Upper lobe of left lung (tissue), 6 donors: ENCODE measurements around the gene EPHB4. TPM values are rescaled to one million over a fixed set of nuclear protein-coding genes. Genes with fewer than 3 reads are reported as not detected.
A peak's percentile ranks its signal among the peaks of the same experiment; 100 is the strongest.

Experiments
- ATAC-seq, 2 donors: fragments of 200-7000 bp; cut with Tn5 transposase; one replicate each; pipeline ENCODE4 v1.9.1; 2022; ENCODE audit warnings: mild to moderate bottlenecking in 2 of 2, moderate library complexity in 2 of 2; ENCODE audit not compliant: low FRiP score in 2 of 2
- DNase-seq, 2 donors: peaks; one replicate each; pipeline ENCODE4 v3.0.0-alpha.2; 2019 to 2020
- H3K27ac ChIP-seq, 4 donors: fragments of 200-600 bp; sonication (generic); one replicate each; pipeline ENCODE4 v1.5.1; 2016 to 2019
- H3K27me3 ChIP-seq, 4 donors: fragments of 200-600 bp; sonication (generic); one replicate each; pipeline ENCODE4 v1.5.1; 2017 to 2019
- H3K36me3 ChIP-seq, 4 donors: fragments of 200-600 bp; sonication (generic); one replicate each; pipeline ENCODE4 v1.5.1; 2016 to 2019
- H3K4me1 ChIP-seq, 4 donors: fragments of 200-600 bp; sonication (generic); one replicate each; pipeline ENCODE4 v1.5.1; 2018 to 2019
- H3K4me3 ChIP-seq, 4 donors: fragments of 200-600 bp; sonication (generic); one replicate each; pipeline ENCODE4 v1.5.1; 2017 to 2019; ENCODE audit warnings: mild to moderate bottlenecking in 2 of 4, moderate library complexity in 1 of 4
- H3K9me3 ChIP-seq, 4 donors: fragments of 200-600 bp; sonication (generic); one replicate each; pipeline ENCODE4 v1.5.1; 2018 to 2019
- EP300 ChIP-seq, 4 donors: sonication (generic); formaldehyde crosslinking; IDR thresholded peaks; one replicate each; pipeline ENCODE4 v1.5.1; 2017; ENCODE audit warnings: antibody characterized with exemption in 4 of 4, control low read depth in 2 of 4
- POLR2A ChIP-seq, 4 donors: fragments of 450-650 bp; IDR thresholded peaks; one replicate each; pipeline ENCODE4 v1.5.1; 2016 to 2017; ENCODE audit warnings: antibody characterized with exemption in 4 of 4, mild to moderate bottlenecking in 2 of 4
- POLR2AphosphoS5 ChIP-seq, 2 donors: sonication (generic); formaldehyde crosslinking; IDR thresholded peaks; one replicate each; pipeline ENCODE4 v1.5.1; 2017; ENCODE audit warnings: antibody characterized with exemption in 2 of 2
- WGBS, 2 donors: methylation state at CpG; one replicate each; pipeline ENCODE4 v1.1.5; 2017 to 2018; 5-methylcytosine and 5-hydroxymethylcytosine counted together
- total RNA-seq, 6 donors: library from RNA; depleted of rRNA in 4 of 6; stranded (reverse); fragments of >200 nt in 4 of 6; gene quantifications; one replicate each; pipeline versions ENCODE4 v1.1.0 to v1.2.1, GENCODE V29; 2016 to 2021
- TF ChIP-seq, protein P1 (sequence below), 6 experiments: fragments of 450-650 bp in 4 of 6; fragments of 200-600 bp in 2 of 6; sonication (generic) in 2 of 6; IDR thresholded peaks; one replicate each; pipeline ENCODE4 v1.5.1; 2016 to 2019; ENCODE audit warnings: antibody characterized with exemption in 6 of 6
- donor health status: DM: no; HTN: no; CAD: no; lungs with moderate emphysema.
- donor health status: DM: no; HTN: yes; CAD: no; lungs with severe emphysema.

The EPHB4 gene
- total RNA-seq, 6 donors from 2014 or later, result 36.7 to 96.5 (median 56.6) TPM

DNA sequence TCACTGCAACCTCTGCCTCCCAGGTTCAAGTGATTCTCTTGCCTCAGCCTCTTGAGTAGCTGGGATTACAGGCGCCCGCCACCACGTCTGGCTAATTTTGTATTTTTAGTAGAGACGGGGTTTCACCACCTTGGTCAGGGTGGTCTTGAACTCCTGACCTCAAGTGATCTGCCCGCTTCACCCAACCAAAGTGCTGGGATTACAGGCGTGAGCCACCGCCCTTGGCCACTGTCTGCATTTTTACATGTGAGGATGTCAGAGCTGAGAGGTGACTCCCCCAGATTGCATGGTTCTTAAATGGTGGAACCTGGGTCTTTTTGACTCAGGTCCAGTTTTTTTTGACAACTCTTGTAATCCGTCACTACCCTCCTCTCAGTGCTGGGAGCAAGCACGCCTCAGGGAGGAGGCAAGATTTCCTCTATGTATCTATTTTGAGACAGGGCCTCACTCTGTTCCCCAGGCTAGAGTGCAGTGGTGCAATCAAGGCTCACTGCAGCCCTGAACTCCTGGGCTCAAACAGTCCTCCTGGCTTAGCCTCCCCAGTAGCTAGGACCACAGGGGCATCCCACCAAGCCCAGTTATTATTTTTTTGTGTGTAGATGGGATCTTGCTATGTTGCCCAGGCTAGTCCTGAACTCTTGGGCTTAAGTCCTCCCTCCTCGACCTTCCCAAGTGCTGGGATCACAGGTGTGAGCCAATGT, 46.4 kb upstream of the EPHB4 start:
- peaks cover 29 to 40% (median 30%) of the 10 kb centered on the region in 4 donors for H3K4me1 ChIP-seq
- DNase-seq, result no peak
- H3K27ac ChIP-seq, result peak overlapping the region; percentile 92 to 98 (median 96)
- H3K27me3 ChIP-seq, result no peaks in the 10 kb centered on the region
- peak overlapping the region in 3 of 4 donors; percentile 93 to 100 (median 97) for H3K4me3 ChIP-seq
- no peaks in the 10 kb centered on the region for H3K9me3 ChIP-seq
- WGBS, 2 donors, result 82 to 94% methylated on average over 10 of the region's 10 CpGs
- H3K36me3 ChIP-seq, result peaks cover 10 to 45% (median 19%) of the 10 kb centered on the region in 4 donors
- ATAC-seq, result no peak
- TF ChIP-seq, protein P1, sequence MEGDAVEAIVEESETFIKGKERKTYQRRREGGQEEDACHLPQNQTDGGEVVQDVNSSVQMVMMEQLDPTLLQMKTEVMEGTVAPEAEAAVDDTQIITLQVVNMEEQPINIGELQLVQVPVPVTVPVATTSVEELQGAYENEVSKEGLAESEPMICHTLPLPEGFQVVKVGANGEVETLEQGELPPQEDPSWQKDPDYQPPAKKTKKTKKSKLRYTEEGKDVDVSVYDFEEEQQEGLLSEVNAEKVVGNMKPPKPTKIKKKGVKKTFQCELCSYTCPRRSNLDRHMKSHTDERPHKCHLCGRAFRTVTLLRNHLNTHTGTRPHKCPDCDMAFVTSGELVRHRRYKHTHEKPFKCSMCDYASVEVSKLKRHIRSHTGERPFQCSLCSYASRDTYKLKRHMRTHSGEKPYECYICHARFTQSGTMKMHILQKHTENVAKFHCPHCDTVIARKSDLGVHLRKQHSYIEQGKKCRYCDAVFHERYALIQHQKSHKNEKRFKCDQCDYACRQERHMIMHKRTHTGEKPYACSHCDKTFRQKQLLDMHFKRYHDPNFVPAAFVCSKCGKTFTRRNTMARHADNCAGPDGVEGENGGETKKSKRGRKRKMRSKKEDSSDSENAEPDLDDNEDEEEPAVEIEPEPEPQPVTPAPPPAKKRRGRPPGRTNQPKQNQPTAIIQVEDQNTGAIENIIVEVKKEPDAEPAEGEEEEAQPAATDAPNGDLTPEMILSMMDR (IDR thresholded peaks at IDR 0.05), result no peak
- TF ChIP-seq POLR2AphosphoS5 (IDR thresholded peaks at IDR 0.05) (no peak), EP300 (IDR thresholded peaks at IDR 0.05) (no peak), POLR2A (IDR thresholded peaks at IDR 0.05) (no peak)

DNA sequence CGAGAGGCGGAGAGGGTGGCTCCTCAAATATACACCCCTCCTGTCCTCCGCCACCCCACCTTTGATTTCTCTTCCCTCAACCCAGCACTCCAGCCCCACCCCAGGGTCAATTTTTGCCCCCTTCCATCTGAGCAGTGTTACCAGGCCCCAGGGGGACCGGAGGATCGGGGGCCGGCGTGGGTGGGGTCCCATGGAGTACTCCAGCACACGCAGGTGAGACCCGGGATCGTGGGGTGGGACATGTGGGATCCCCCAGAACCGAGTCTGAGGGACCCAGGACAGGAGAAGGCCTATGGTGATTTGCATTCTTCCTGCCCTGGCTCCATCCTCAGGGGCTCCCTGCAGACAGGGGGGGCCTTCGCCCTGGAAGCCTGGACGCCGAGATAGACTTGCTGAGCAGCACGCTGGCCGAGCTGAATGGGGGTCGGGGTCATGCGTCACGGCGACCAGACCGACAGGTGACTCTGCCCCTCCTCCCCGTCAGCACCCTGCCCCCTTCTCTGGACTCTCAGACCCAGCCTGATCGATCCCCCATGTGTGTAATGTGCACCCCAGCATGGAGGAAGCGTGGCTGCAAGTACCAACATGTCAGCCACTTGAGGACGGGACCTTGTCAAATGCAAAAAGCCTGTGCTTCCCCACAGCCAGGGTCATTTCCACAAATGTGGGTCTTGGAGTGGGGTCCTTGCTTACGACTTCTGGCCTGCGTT, 40.6 kb upstream of the EPHB4 start:
- Histone ChIP-seq H3K27me3 (no peaks in the 10 kb centered on the region), H3K4me3 (peak overlapping the region; percentile 62 to 86 (median 74)), H3K27ac (peak overlapping the region; percentile 86 to 97 (median 95)), H3K36me3 (peaks cover 7 to 28% (median 13%) of the 10 kb centered on the region in 4 donors), H3K9me3 (no peaks in the 10 kb centered on the region), H3K4me1 (peaks cover 26 to 39% (median 26%) of the 10 kb centered on the region in 4 donors)
- ATAC-seq (peak in 1 of 2 donors; percentile 5), DNase-seq (peak; percentile 31 to 81)
- 31 to 34% methylated on average over 8 to 27 of the region's 27 CpGs for WGBS, 2 donors
- TF ChIP-seq POLR2A (IDR thresholded peaks at IDR 0.05) (no peak), POLR2AphosphoS5 (IDR thresholded peaks at IDR 0.05) (no peak), EP300 (IDR thresholded peaks at IDR 0.05) (no peak)
- TF ChIP-seq, protein P1 (IDR thresholded peaks at IDR 0.05), result no peak

DNA sequence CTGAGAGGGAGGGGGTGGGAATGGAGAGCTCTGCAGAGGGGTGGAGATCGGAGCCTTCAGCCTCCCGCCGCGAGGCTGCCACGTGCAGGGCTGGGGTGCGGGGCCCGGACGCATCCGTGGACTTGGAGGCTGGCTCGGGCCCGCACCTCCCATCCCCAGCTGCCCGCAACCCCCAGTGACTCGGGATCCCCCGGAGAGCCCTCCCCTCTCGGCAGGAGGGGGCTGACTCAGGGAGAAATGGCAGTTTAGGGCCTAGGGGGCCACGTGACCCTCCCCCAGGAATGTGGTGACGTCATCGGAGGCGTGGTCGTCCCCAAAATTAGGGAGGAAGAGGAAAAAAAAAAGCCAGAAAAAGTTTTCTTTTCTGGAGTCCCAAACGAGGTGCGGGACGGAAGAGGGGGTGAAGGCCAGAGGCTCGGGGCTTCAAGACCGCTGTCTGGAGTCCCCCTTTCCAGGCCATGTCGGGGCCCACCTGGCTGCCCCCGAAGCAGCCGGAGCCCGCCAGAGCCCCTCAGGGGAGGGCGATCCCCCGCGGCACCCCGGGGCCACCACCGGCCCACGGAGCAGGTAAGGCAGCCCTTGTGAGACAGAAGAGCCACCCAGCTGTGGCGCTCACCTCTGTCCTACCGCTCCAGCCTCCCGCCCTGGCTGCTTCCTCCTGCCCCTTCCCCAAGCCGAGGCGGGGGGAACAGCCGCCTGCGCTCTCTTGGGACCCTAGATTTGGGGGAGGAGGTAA, 39.9 kb upstream of the EPHB4 start, which contains the start of gene TRIP6:
Gene TRIP6, plus strand, starts transcription at position 348 of the 736 bp plus-strand sequence. Its CDS starts 111 bp downstream, at position 459.
- 9 to 19% methylated on average over 25 to 36 of the region's 42 CpGs for WGBS, 2 donors
- Histone ChIP-seq H3K36me3 (peaks cover 3 to 25% (median 12%) of the 10 kb centered on the region in 4 donors), H3K27me3 (no peaks in the 10 kb centered on the region), H3K4me3 (peak within 1 kb of the TSS; percentile 62 to 86 (median 74)), H3K4me1 (peaks cover 26 to 39% (median 26%) of the 10 kb centered on the region in 4 donors), H3K27ac (peak within 1 kb of the TSS; percentile 86 to 97 (median 95)), H3K9me3 (no peaks in the 10 kb centered on the region)
- TF ChIP-seq POLR2AphosphoS5 (IDR thresholded peaks at IDR 0.05) (peak; percentile 54 to 62), EP300 (IDR thresholded peaks at IDR 0.05) (no peak), POLR2A (IDR thresholded peaks at IDR 0.05) (peak in 2 of 4 donors; percentile 33 to 68)
- TF ChIP-seq, protein P1 (IDR thresholded peaks at IDR 0.05), result peak in 1 of 6 experiments; percentile 6
- DNase-seq (peak; percentile 86 to 92), ATAC-seq (peak; percentile 77 to 88)

DNA sequence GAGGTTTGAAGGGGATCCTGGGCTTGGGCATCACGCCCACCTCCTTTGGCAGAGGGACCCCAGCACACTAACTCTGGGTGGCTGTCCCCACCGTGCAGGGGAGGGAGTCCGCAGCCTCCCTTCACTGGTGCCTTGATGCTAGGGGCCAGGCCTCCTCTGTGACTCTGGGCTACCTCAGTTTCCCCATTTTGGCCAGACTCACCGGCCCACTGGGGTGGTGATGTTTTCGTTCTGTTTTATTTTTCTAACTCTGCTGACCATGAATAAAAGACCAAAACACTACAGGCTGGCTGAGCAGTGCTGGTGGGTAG, 39.4 kb upstream of the EPHB4 start:
- H3K27ac ChIP-seq, result peak overlapping the region; percentile 86 to 97 (median 95)
- no peaks in the 10 kb centered on the region for H3K9me3 ChIP-seq
- 7 to 41% methylated on average over 2 to 5 of the region's 5 CpGs for WGBS, 2 donors
- peak in 1 of 2 donors; percentile 1 for ATAC-seq
- H3K4me3 ChIP-seq, result peak overlapping the region; percentile 10 to 86 (median 70)
- H3K36me3 ChIP-seq, result peaks cover 3 to 28% (median 14%) of the 10 kb centered on the region in 4 donors
- no peak for DNase-seq
- peaks cover 26 to 39% (median 26%) of the 10 kb centered on the region in 4 donors for H3K4me1 ChIP-seq
- no peaks in the 10 kb centered on the region for H3K27me3 ChIP-seq
- no peak for TF ChIP-seq POLR2A (IDR thresholded peaks at IDR 0.05)
- TF ChIP-seq, protein P1 (IDR thresholded peaks at IDR 0.05), result no peak
- no peak for TF ChIP-seq EP300 (IDR thresholded peaks at IDR 0.05)
- TF ChIP-seq POLR2AphosphoS5 (IDR thresholded peaks at IDR 0.05), result no peak
